GM21723 (cell line): ENCODE results near the gene KLF2.

Source experiments
- ATAC-seq: cut with Tn5 transposase; IDR thresholded peaks from one replicate; pipeline ENCODE4 v1.9.1; 2021; ENCODE audit warnings: mild to moderate bottlenecking, moderate library complexity; ENCODE audit not compliant: unreplicated experiment

Gene KLF2

GRCh38 chr19:16375157-16375935 is 50.7 kb downstream of the KLF2 start:
- ATAC-seq: no peak

- ATAC-seq: no peak
These were observed 51.2 kb downstream of the KLF2 start for GRCh38 chr19:16375936-16376185.

GRCh38 chr19:16376241-16376640 is 51.6 kb downstream of the KLF2 start:
- no peak for ATAC-seq

GRCh38 chr19:16376649-16377048 is 52.0 kb downstream of the KLF2 start:
- no peak for ATAC-seq

- ATAC-seq: no peak
These were observed 52.9 kb downstream of the KLF2 start for GRCh38 chr19:16377521-16377920.
